K562 (cell line): ENCODE results near the gene IFITM2. TPM values are rescaled to one million over a fixed set of nuclear protein-coding genes. Genes with fewer than 3 reads are reported as not detected.

ENCODE experiments used
- ATAC-seq: fragments of 200-7000 bp; cut with Tn5 transposase; 3 replicates; pipeline ENCODE4 v1.9.1; 2020; ENCODE audit warnings: moderate library complexity
- BruUV-seq: library from RNA; stranded (reverse); fragments of 400-500 nt; replicated peaks from 2 replicates; lab custom pipeline; 2021; lab: Mats Ljungman, UMichigan
- CTCF ChIA-PET: fragments of 300-600 bp; formaldehyde crosslinking; extraction: SDS; loops from one replicate; lab custom pipeline; 2021; ENCODE audit warnings: low intra/inter-chr PET ratio; lab: Yijun Ruan, JAX
- POLR2A ChIA-PET: fragments of 300-600, 350-650 bp; sonication (Branson Sonifier 250); formaldehyde crosslinking; extraction: SDS; loops from one replicate; lab custom pipeline; 2021; ENCODE audit warnings: antibody characterized with exemption, inconsistent platforms; lab: Yijun Ruan, JAX
- DNase-seq, 4 experiments: peaks; one replicate each; pipeline versions ENCODE4 v3.0.0 to v3.0.0-alpha.2; 2011 to 2018; ENCODE audit warnings: low spot score in 3 of 4, mixed read lengths in 3 of 4; ENCODE audit errors: extremely low read depth in 1 of 4
- FAIRE-seq: peaks from 2 replicates; lab custom pipeline; 2011; peaks lifted over from hg19 to GRCh38; lab: Jason Lieb, UNC
- H2AFZ ChIP-seq: 2 replicates; pipeline ENCODE4 v1.6.0; 2011; ENCODE audit warnings: low read depth, low read length, control low read depth, inconsistent platforms
- H3K27ac ChIP-seq: fragments of 200-600 bp; 3 replicates; pipeline ENCODE4 v1.8.0; 2011; ENCODE audit warnings: low read depth, mild to moderate bottlenecking, control low read depth, inconsistent platforms, low read length, moderate library complexity, mixed read lengths; ENCODE audit errors: extremely low read depth
- H3K27me3 ChIP-seq, 2 experiments: fragments of 300-600 bp in 1 of 2; 2 replicates in 1 of 2; 3 replicates in 1 of 2; pipeline versions ENCODE4 v1.6.0 to v1.8.0; 2011; ENCODE audit warnings: inconsistent platforms in 2 of 2, low read length in 2 of 2, mild to moderate bottlenecking in 1 of 2, mixed read lengths in 1 of 2, moderate library complexity in 1 of 2; ENCODE audit not compliant: control insufficient read depth in 2 of 2, insufficient read depth in 2 of 2
- H3K36me3 ChIP-seq: fragments of 300-600 bp; 3 replicates; pipeline ENCODE4 v1.8.0; 2011; ENCODE audit warnings: mild to moderate bottlenecking, low read length, inconsistent platforms; ENCODE audit not compliant: control insufficient read depth, insufficient read depth
- H3K4me1 ChIP-seq, 2 experiments: fragments of 200-600 bp in 1 of 2; replicated peaks in 1 of 2; 2 replicates in 1 of 2; 3 replicates in 1 of 2; pipeline versions ENCODE4 v1.5.1 to v1.8.0; 2011; ENCODE audit warnings: inconsistent platforms in 2 of 2, low read length in 2 of 2, mild to moderate bottlenecking in 1 of 2, mixed read lengths in 1 of 2, moderate library complexity in 1 of 2; ENCODE audit not compliant: control insufficient read depth in 2 of 2, insufficient read depth in 2 of 2
- H3K4me2 ChIP-seq: 2 replicates; pipeline ENCODE4 v1.6.1; 2011; ENCODE audit warnings: low read length, control low read depth, inconsistent platforms, mixed read lengths; ENCODE audit not compliant: insufficient read depth
- H3K4me3 ChIP-seq: fragments of 200-600 bp; sonication (generic), shearing (Covaris generic); 2 replicates; pipeline ENCODE4 v1.5.1; 2016; ENCODE audit warnings: control low read depth, inconsistent platforms
- H3K79me2 ChIP-seq: fragments of 200-600 bp; 3 replicates; pipeline ENCODE4 v1.8.0; 2011; ENCODE audit warnings: low read length, inconsistent platforms; ENCODE audit not compliant: control insufficient read depth, insufficient read depth
- H3K9ac ChIP-seq, 2 experiments: 2 replicates each; pipeline versions ENCODE4 v1.6.0 to v1.6.1; 2011; ENCODE audit warnings: low read depth in 2 of 2, low read length in 2 of 2, control low read depth in 1 of 2, inconsistent platforms in 1 of 2, mild to moderate bottlenecking in 1 of 2, mixed read lengths in 1 of 2; ENCODE audit not compliant: insufficient read depth in 1 of 2
- H3K9me1 ChIP-seq: one replicate; pipeline ENCODE4 v1.6.0; 2011; ENCODE audit warnings: inconsistent platforms, mild to moderate bottlenecking, low read length, moderate library complexity; ENCODE audit not compliant: control insufficient read depth, insufficient read depth
- H3K9me3 ChIP-seq: replicated peaks from 2 replicates; pipeline ENCODE4 v1.5.1; 2011; ENCODE audit warnings: low read depth, low read length, inconsistent platforms; ENCODE audit not compliant: control insufficient read depth, insufficient read depth
- H4K20me1 ChIP-seq: replicated peaks from 2 replicates; pipeline ENCODE4 v1.6.1; 2011; ENCODE audit warnings: low read length, inconsistent platforms, mixed read lengths; ENCODE audit not compliant: control insufficient read depth, insufficient read depth
- CTCF ChIP-seq, 3 experiments: IDR thresholded peaks in 2 of 3; conservative IDR thresholded peaks in 1 of 3; 2 replicates each; pipeline ENCODE4 v1.5.1; 2011 to 2012; ENCODE audit warnings: low read length in 3 of 3, mild to moderate bottlenecking in 3 of 3, control low read depth in 2 of 3, improper control_type of control experiment in 1 of 3, inconsistent platforms in 1 of 3, low read depth in 1 of 3, mixed read lengths in 1 of 3, moderate library complexity in 1 of 3; ENCODE audit not compliant: insufficient read depth in 2 of 3
- ELK1 ChIP-seq: sonication (generic); formaldehyde crosslinking; IDR thresholded peaks from 2 replicates; pipeline ENCODE4 v1.8.1; 2022; ENCODE audit warnings: missing genetic modification reagents
- FOXK1 ChIP-seq: sonication (generic); formaldehyde crosslinking; IDR thresholded peaks from 2 replicates; pipeline ENCODE4 v1.8.0; 2022; ENCODE audit warnings: missing genetic modification reagents, mild to moderate bottlenecking, borderline replicate concordance
- MNT ChIP-seq, 2 experiments: fragments of 450-650 bp; conservative IDR thresholded peaks; 2 replicates each; pipeline ENCODE4 v1.6.1; 2017; ENCODE audit warnings: mild to moderate bottlenecking in 2 of 2, moderate library complexity in 2 of 2
- RAD21 ChIP-seq, 2 experiments: fragments of 250-450 bp in 1 of 2; fragments of 450-650 bp in 1 of 2; sonication (Bioruptor Pico) in 1 of 2; formaldehyde crosslinking in 1 of 2; IDR thresholded peaks in 1 of 2; conservative IDR thresholded peaks in 1 of 2; 2 replicates each; pipeline versions ENCODE4 v1.4.0 to v1.8.0; 2020 to 2022; ENCODE audit warnings: mild to moderate bottlenecking in 2 of 2, moderate library complexity in 1 of 2
- TFAP4 ChIP-seq: sonication (generic); formaldehyde crosslinking; IDR thresholded peaks from 2 replicates; pipeline ENCODE4 v1.8.0; 2022; ENCODE audit warnings: missing genetic modification reagents, mild to moderate bottlenecking, moderate library complexity, borderline replicate concordance
- WGBS: fragments of 100-300 bp; shearing (Covaris generic); methylation state at CpG from one replicate; pipeline ENCODE4 v1.1.6; 2016; ENCODE audit warnings: low coverage, mixed read lengths; ENCODE audit not compliant: insufficient coverage; ENCODE audit errors: missing lambda C conversion rate; 5-methylcytosine and 5-hydroxymethylcytosine counted together
- in situ Hi-C: fragments of 300-500 bp; cut with MboI; formaldehyde crosslinking; loops from 4 replicates; pipeline ENCODE4 v1.15.0; 2018; ENCODE audit warnings: inconsistent platforms, mixed read lengths
- intact Hi-C: fragments of 100-400 bp; cut with micrococcal nuclease; formaldehyde crosslinking; loops from 2 replicates; pipeline ENCODE4 v1.14.2; 2022
- polyA plus RNA-seq, 8 experiments: library from polyadenylated mRNA; depleted of rRNA in 4 of 8; stranded (reverse) in 5 of 8; unstranded in 3 of 8; fragments of >200 nt; fragmentation: Nextera tagmentation in 2 of 8; fragmentation: Illumina TruSeq in 1 of 8; extraction: Ambion mirVana in 2 of 8; extraction: Trizol in 1 of 8; gene quantifications; 2 replicates each; pipeline versions ENCODE4 v1.2.1 to v1.2.3, GENCODE V29; 2011 to 2014; ENCODE audit warnings: inconsistent platforms in 1 of 8, missing spikeins in 1 of 8
- total RNA-seq, 7 experiments: library from RNA; depleted of rRNA in 6 of 7; stranded (reverse); fragments of >200 nt in 6 of 7; fragmentation: Illumina TruSeq in 2 of 7; extraction: Trizol in 2 of 7; gene quantifications; 2 replicates each; pipeline versions ENCODE4 v1.2.1 to v1.2.3, GENCODE V29; 2011 to 2021; ENCODE audit warnings: low replicate concordance in 1 of 7
- TF ChIP-seq, protein P1 (sequence below): sonication (generic); formaldehyde crosslinking; IDR thresholded peaks from 2 replicates; pipeline ENCODE4 v1.8.1; 2023; ENCODE audit warnings: mild to moderate bottlenecking, missing genetic modification reagents
- TF ChIP-seq, protein P2 (sequence below), 2 experiments: IDR thresholded peaks; 2 replicates each; pipeline ENCODE4 v1.6.1; 2011; ENCODE audit warnings: borderline replicate concordance in 1 of 2, control low read depth in 1 of 2, low read depth in 1 of 2, low read length in 1 of 2, mild to moderate bottlenecking in 1 of 2, mixed read lengths in 1 of 2, moderate library complexity in 1 of 2; ENCODE audit not compliant: insufficient read depth in 1 of 2, insufficient read length in 1 of 2, poor library complexity in 1 of 2, severe bottlenecking in 1 of 2; ENCODE audit errors: extremely low read depth in 1 of 2

The IFITM2 gene
- total and polyA plus RNA-seq, 9 of the 15 experiments (the other 6 are each of a cell fraction or from before 2014, with no cell fraction given): 52.8 to 4,872 (median 356) TPM

DNA sequence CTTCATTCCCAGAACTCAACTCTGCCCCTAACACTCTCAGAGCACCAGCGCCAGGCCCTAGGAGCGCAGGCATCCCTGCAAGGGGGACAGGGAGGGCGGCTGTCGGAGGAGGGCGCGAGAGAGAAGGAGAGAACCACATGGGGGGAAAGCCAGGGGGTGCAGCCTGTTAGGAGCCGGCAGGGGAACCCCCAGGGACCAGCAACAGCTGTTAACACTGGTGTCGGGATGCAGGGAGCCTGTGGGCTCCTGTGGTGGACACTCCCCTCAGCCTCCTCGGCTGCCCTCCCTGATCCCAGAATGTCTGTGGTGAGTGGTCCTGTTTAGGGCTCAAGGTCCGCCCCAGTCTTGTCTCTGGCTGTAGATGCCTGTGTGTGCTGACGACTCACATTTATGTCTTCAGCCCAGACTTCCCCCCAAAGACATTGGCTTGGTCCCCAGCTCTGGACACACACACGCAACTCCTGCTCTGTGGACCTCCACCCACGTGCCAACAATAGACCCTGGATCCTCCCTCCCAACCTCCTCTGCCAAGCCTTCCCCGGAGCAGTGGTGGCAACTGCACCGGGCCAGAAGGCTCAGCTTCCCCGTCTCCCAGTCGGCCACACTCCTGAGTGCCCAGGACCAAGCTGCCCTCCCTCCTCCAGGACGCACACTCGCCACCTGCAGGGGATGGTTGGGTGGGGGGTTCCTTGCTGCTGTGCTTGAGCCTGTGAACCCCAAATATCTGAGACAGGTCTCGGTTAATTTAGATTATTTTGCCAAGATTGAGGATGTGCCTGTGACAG is 7.5 kb upstream of the IFITM2 start:
- no peak for FAIRE-seq
- ChIA-PET CTCF (no interaction called here), POLR2A (interaction anchor here (0.6 to 1.6 kb wide), 3 partner anchors 17 to 93 kb away, joined by 3 to 4 read pairs (median 3); partner anchors contain the start of genes BET1L and RIC8A)
- H3K27ac ChIP-seq: no peak overlapping the region
- intact Hi-C loops (no loop called here), in situ Hi-C loops (no loop called here)
- DNase-seq: peak; percentile 53 to 66 (median 62)
- H3K9me3 ChIP-seq: no peaks in the 10 kb centered on the region; the same call in 1 of the 2 replicates
- peak overlapping the region; percentile 36; the same call in 1 of the 2 replicates for H2AFZ ChIP-seq
- peaks cover 8% of the 10 kb centered on the region; the same call in 1 of the 3 replicates for H3K36me3 ChIP-seq
- H3K9me1 ChIP-seq: no peaks in the 10 kb centered on the region
- H3K9ac ChIP-seq: peak overlapping the region in 1 of 2 experiments; percentile 37; a peak in 1 of 4 replicates
- no peaks in the 10 kb centered on the region for H3K79me2 ChIP-seq
- H3K27me3 ChIP-seq: no peaks in the 10 kb centered on the region
- 38% methylated on average over 19 of the region's 20 CpGs for WGBS
- peak; percentile 42 for ATAC-seq
- no TSS peak for BruUV-seq
- H4K20me1 ChIP-seq: no peaks in the 10 kb centered on the region
- H3K4me2 ChIP-seq: no peak overlapping the region
- H3K4me1 ChIP-seq: peaks cover 20 to 61% of the 10 kb centered on the region in 2 experiments
- no peak overlapping the region for H3K4me3 ChIP-seq
- TF ChIP-seq, protein P1, sequence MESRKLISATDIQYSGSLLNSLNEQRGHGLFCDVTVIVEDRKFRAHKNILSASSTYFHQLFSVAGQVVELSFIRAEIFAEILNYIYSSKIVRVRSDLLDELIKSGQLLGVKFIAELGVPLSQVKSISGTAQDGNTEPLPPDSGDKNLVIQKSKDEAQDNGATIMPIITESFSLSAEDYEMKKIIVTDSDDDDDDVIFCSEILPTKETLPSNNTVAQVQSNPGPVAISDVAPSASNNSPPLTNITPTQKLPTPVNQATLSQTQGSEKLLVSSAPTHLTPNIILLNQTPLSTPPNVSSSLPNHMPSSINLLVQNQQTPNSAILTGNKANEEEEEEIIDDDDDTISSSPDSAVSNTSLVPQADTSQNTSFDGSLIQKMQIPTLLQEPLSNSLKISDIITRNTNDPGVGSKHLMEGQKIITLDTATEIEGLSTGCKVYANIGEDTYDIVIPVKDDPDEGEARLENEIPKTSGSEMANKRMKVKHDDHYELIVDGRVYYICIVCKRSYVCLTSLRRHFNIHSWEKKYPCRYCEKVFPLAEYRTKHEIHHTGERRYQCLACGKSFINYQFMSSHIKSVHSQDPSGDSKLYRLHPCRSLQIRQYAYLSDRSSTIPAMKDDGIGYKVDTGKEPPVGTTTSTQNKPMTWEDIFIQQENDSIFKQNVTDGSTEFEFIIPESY (CRISPR knock-in tag): peak; percentile 81
- TF ChIP-seq MNT (conservative IDR thresholded peaks at IDR 0.05) (no peak), FOXK1 (CRISPR knock-in tag) (no peak), CTCF (IDR thresholded peaks at IDR 0.05 in 2 of 3, conservative IDR thresholded peaks at IDR 0.05 in 1 of 3; ENCODE audit: insufficient read depth in 2 of 3, low read depth in 1 of 3, low read length in 3 of 3) (peak; percentile 48 to 91 (median 61); a peak in 5 of 6 replicates), ELK1 (CRISPR knock-in tag) (no peak), RAD21 (CRISPR knock-in tag; conservative IDR thresholded peaks at IDR 0.05 in 1 of 2, IDR thresholded peaks at IDR 0.05 in 1 of 2) (peak in 1 of 2 experiments; percentile 45; a peak in 2 of 4 replicates), TFAP4 (CRISPR knock-in tag) (peak; percentile 88)
- TF ChIP-seq, protein P2, sequence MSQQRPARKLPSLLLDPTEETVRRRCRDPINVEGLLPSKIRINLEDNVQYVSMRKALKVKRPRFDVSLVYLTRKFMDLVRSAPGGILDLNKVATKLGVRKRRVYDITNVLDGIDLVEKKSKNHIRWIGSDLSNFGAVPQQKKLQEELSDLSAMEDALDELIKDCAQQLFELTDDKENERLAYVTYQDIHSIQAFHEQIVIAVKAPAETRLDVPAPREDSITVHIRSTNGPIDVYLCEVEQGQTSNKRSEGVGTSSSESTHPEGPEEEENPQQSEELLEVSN (IDR thresholded peaks at IDR 0.05; ENCODE audit: borderline replicate concordance in 1 of 2, extremely low read depth in 1 of 2, insufficient read depth in 1 of 2, insufficient read length in 1 of 2, low read depth in 1 of 2, low read length in 1 of 2, poor library complexity in 1 of 2, severe bottlenecking in 1 of 2): peak in 1 of 2 experiments; percentile 31
